ENCODE data around the gene STPG4.

STPG4 gene

GRCh38 chr2:47065343-47065742 lies 89.8 kb downstream of the STPG4 start:
- Histone ChIP-seq H3K4me3 (ENCODE audit: low read depth, low read length) (no peak overlapping the region), H3K9me3 (ENCODE audit: control insufficient read depth, insufficient read depth, low read depth, low read length) (no peaks in the 10 kb centered on the region), H3K4me1 (ENCODE audit: control insufficient read depth, insufficient read depth, low read length) (peaks cover 7% of the 10 kb centered on the region; the same call in 1 of the 2 replicates), H3K36me3 (ENCODE audit: control insufficient read depth in 2 of 2, insufficient read depth in 1 of 2, low read length in 2 of 2) (peaks cover 0 to 3% of the 10 kb centered on the region in 2 experiments; a peak in 1 of 3 replicates), H3K27ac (ENCODE audit: extremely low read depth, low read depth, low read length) (no peak overlapping the region)
- ChIA-PET CTCF (interaction anchor here (0.5 to 1.6 kb wide), 3 partner anchors 27 to 107 kb away, joined by 3 to 6 read pairs (median 5); no protein-coding TSS in a partner anchor), POLR2A (interaction anchor here (1.0 to 2.3 kb wide), 2 partner anchors 22 to 108 kb away, joined by 5 to 7 read pairs; no protein-coding TSS in a partner anchor)
- no peak for TF ChIP-seq ZNF624 (tag by site-specific recombination; IDR thresholded peaks at IDR 0.05)
- no peak for TF ChIP-seq ZNF596 (tag by site-specific recombination; IDR thresholded peaks at IDR 0.05)
- TF ChIP-seq ZEB2 (tag by site-specific recombination; IDR thresholded peaks at IDR 0.05), result no peak
- TF ChIP-seq ZNF148 (tag by site-specific recombination; IDR thresholded peaks at IDR 0.05; ENCODE audit: borderline replicate concordance), result no peak
- TF ChIP-seq, protein P1, sequence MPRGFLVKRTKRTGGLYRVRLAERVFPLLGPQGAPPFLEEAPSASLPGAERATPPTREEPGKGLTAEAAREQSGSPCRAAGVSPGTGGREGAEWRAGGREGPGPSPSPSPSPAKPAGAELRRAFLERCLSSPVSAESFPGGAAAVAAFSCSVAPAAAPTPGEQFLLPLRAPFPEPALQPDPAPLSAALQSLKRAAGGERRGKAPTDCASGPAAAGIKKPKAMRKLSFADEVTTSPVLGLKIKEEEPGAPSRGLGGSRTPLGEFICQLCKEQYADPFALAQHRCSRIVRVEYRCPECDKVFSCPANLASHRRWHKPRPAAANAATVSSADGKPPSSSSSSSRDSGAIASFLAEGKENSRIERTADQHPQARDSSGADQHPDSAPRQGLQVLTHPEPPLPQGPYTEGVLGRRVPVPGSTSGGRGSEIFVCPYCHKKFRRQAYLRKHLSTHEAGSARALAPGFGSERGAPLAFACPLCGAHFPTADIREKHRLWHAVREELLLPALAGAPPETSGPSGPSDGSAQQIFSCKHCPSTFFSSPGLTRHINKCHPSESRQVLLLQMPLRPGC (tag by site-specific recombination; IDR thresholded peaks at IDR 0.05), result no peak
- no peak for TF ChIP-seq ZNF248 (tag by site-specific recombination; IDR thresholded peaks at IDR 0.05)
- TF ChIP-seq, protein P2, sequence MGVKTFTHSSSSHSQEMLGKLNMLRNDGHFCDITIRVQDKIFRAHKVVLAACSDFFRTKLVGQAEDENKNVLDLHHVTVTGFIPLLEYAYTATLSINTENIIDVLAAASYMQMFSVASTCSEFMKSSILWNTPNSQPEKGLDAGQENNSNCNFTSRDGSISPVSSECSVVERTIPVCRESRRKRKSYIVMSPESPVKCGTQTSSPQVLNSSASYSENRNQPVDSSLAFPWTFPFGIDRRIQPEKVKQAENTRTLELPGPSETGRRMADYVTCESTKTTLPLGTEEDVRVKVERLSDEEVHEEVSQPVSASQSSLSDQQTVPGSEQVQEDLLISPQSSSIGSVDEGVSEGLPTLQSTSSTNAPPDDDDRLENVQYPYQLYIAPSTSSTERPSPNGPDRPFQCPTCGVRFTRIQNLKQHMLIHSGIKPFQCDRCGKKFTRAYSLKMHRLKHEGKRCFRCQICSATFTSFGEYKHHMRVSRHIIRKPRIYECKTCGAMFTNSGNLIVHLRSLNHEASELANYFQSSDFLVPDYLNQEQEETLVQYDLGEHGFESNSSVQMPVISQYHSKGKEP (tag by site-specific recombination; IDR thresholded peaks at IDR 0.05), result no peak
- TF ChIP-seq ZNF660 (tag by site-specific recombination; IDR thresholded peaks at IDR 0.05), result no peak
- TF ChIP-seq ZNF211 (tag by site-specific recombination; IDR thresholded peaks at IDR 0.05; ENCODE audit: low read depth), result no peak
- no peak for TF ChIP-seq ZBTB6 (tag by site-specific recombination; IDR thresholded peaks at IDR 0.05)
- no peak for TF ChIP-seq GLI4 (tag by site-specific recombination; IDR thresholded peaks at IDR 0.05)
- TF ChIP-seq ZNF391 (tag by site-specific recombination; IDR thresholded peaks at IDR 0.05; ENCODE audit: borderline replicate concordance, low read depth), result no peak
- TF ChIP-seq ZNF530 (tag by site-specific recombination; IDR thresholded peaks at IDR 0.05; ENCODE audit: low read depth), result no peak
- no peak for TF ChIP-seq KLF9 (tag by site-specific recombination; IDR thresholded peaks at IDR 0.05; ENCODE audit: low read depth)
- no peak for TF ChIP-seq ZNF473 (tag by site-specific recombination; IDR thresholded peaks at IDR 0.05)
- TF ChIP-seq ZNF404 (tag by site-specific recombination; IDR thresholded peaks at IDR 0.05), result no peak
- TF ChIP-seq, protein P3, sequence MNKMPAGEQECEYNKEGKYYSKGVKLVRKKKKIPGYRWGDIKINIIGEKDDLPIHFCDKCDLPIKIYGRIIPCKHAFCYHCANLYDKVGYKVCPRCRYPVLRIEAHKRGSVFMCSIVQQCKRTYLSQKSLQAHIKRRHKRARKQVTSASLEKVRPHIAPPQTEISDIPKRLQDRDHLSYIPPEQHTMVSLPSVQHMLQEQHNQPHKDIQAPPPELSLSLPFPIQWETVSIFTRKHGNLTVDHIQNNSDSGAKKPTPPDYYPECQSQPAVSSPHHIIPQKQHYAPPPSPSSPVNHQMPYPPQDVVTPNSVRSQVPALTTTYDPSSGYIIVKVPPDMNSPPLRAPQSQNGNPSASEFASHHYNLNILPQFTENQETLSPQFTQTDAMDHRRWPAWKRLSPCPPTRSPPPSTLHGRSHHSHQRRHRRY (tag by site-specific recombination; IDR thresholded peaks at IDR 0.05), result no peak
- no peak for TF ChIP-seq WT1 (tag by site-specific recombination; IDR thresholded peaks at IDR 0.05)

Measured in HEK293 (cell line).